GM18870 (cell line): ENCODE data around the gene QRFPR.
"Not testable (repeated sequence)": the region's sequence is repeated elsewhere in the genome, so short reads cannot be mapped to it uniquely, and the experiment has no call there.

ENCODE experiments used
- ATAC-seq: cut with Tn5 transposase; IDR thresholded peaks from one replicate; pipeline ENCODE4 v1.9.1; 2021; ENCODE audit warnings: moderate library complexity; ENCODE audit not compliant: unreplicated experiment

The QRFPR gene

DNA sequence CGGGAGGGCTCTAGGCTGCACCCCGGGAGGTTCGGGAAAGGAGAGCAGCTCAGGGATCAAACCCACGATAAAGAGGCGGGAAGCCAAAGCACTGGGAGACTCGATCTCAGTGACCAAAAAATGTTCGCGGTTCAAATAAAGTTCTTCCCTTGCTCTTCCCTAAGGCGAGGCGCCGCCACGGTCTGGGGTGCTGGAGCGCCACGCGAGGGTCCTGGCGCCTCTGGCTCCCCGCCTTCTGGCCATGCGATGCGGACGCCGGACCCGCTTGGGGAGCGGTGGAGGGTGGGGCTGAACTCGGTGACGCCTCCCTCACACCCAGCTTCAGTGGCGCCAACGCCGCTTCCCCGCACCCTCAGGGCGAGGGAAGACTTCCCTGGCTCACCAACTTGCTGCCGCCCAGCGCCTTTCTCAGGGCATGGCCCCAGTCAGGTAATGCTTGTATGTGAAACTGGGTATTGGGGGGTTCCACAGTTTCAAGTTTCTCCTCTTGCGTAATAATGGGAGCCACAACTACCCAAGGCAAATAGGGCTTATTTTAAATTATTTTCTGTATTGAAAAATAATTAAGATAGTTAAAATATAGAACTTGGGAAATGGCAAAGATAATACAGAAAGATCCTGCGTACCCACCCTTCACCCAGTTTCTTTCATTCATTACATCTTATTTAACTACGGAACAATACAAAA, at the start of gene QRFPR:
TSS of gene QRFPR (minus strand) at position 243 of the 687 bp plus-strand sequence. CDS start 371 bp downstream, outside the sequence.
- ATAC-seq = no peak

DNA sequence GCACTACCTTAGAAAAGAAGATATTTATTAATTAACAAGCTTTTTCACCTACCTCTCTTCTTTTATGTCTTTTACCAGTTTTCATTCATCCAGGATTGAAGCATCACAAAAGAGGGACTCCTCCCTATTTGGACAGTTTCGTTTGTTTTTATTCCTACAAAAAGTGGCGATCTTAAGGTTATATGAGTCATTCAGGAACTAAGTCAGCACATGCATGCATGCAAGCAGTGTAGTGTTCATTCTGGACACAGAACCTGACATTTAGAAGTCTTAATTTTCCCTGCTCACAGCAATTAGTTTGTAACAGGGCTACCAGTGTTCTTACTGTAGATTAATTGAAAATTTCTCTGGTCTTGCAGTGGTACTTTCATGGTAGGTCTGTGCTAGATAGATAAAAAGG, 47.9 kb upstream of the QRFPR start:
- ATAC-seq = no peak

DNA sequence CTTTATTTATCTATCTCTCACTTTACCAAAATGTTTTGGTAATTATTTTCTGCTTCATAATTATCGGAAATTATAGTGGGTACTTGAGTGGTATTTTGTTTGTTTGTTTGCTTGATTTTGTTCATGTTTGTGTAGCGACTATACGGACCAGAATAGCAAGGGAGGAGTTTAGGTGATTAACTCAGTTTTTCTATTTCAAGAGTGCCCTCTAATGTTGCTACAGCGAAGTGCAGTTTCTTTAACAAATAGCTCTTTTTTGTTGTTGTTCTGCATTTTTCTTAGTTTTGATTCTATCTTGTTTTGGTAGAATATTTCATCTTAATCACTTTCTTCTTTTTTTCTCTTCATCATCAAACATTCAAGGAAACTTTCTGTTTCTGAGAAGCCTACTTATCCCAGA, 40.8 kb upstream of the QRFPR start:
- no peak for ATAC-seq

DNA sequence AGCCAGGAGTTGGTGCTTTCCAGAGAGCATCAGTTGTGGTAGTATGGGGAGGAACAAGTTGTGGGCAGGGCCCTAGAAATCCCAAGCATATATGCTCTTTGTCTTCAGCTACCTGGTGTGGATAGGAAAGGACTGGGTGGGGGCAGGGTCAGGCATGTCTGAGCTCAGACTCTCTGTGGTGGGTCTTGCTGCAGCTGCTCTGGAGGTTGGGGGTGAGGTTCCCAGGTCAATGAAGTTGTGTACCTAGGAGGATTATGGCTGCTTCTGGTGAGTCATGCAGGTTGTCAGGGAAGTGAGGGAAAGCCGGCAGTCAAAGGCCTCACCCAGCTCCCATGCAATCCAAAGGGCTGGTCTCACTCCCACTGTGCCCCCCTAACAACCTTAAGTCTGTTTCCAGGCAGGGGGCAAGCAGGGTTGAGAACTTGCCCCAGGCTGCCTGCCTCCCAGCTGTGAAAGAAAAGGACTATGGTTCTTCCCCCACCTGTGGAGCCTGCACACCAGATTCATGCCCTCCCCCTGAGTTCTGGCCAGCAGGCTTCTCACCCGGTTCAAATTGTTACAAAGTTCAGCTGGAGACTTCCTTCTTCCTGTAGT, 30.4 kb upstream of the QRFPR start:
- ATAC-seq = no peak

DNA sequence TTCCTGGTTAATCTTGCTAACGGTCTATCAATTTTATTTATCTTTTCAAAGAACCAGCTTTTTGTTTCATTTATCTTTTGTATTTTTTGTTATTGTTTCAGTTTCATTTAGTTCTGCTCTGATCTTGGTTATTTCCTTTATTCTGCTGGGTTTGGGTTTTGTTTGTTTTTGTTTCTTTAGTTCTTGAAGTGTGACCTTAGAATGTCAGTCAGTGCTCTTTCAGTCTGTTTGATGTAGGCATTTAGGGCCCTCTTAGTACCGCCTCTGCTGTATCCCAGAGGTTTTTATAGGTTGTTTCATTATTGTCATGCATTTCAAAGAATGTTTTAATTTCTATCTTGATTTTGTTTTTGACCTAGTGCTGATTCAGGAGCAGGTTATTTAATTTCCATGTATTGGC, 27.7 kb upstream of the QRFPR start:
- ATAC-seq = not testable (repeated sequence)

DNA sequence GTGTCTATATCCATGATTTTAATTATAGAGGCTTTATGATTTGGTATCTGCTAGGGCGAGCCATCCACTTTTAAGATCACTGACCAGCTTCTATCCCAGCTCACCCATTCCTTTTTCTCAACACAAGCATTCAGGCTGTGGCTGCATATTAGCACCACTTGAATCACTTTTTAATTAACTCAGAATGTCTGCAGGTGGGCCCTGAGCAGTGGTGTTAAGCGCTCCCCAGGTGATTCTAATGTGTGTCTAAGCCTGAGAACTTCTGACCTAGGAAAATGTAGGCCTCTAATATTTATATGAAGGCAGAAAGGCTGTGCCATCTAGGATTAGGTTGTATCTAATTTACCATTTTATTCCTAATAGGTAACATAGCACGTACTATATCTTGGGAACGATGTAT, 19.8 kb upstream of the QRFPR start:
- no peak for ATAC-seq

DNA sequence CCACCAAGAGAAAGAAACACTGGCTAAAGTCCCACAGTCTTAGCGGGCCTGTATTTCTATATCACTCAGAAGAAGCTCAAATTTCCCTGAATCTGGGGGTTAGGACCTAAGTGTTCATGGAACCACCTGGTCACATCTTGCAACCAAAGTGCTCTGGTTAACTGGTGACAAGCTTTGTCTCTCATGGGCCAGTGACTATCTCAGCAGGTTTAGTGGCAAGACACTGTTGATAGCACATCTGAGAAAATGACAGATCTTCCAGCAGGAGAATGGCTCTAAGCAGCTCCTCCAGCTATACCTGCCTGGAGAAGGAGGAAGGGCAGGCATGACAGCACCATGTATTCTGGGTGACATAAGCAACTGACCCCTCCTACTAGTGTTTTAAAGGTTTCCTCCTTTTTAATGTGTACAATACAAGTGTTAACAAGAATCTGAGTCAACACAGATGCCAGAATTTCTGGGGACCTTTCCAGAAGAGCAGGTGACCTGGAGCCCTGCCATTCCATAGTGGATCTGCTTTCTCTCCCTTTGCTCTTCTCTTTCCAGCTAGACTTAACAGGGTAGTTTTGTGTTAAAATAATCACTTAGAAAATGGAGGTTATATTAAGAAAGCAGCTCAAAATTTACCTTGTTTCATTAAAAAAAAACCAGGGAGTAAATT, 17.3 kb upstream of the QRFPR start:
- no peak for ATAC-seq

DNA sequence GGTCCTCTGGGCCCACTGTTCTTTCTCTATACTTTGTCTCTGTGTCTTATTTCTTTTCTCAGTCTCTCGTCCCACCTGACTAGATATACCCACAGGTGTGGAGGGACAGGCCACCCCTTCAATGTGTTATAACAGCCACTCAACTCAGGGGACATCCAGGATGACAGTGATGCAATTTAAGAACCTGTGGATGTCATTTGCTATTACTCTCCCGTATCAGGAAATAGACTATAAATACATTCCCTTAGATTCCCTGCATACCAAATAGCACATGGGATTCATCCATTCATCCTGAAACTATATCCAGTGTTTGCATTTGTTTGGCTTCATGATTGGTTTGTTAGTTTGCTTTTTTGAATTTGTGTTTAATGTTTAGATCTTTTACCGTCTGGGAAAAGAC, 16.6 kb upstream of the QRFPR start:
- no peak for ATAC-seq

DNA sequence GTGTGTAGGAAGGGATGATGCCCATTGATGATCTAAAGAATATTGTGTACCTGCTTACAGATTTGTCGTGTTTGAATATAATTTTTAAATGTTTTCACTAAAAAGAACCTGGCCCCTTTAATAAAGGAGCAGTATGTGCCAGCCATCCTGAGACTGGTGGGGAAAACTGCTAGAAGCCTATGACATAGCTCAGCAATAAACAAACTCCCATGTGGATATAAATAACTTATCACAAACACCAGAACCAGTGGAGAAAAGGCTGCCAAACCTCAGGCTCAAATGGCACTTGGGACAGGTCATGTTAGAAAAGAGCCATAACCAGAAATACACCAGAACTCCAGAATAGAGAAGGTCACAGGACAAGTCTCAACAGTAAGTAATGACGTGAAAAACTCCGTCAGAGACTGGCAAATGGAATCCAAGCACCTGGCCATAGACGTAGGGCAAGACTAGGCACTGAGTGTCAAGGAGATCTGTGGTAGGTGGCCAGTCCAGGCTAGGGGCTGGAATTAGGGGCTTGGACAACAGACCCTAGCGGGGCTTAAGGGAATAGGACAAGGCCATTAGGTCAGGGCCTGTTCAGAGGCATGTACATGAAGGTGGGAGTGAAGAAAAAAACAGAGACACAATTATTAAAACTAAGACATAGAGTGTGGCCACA, 11.7 kb upstream of the QRFPR start:
- ATAC-seq = no peak

DNA sequence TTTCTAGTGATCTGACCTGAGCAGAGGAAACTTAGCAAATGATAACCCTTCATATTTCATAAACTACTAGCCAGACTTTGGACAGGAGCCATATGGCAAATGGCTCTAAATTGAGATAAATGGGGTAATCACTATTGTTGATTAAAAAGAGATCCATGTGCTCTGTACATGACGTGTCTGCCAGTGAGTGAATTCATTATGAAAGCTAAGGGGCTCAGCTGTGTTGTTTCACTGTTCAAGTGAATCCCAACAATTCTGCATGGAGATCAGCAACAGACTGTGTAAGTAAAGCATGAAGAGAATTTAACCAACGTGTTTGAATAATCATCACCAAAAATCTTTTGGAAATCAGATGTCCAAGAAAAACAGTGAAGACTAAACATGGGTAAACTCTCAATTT, 9.5 kb upstream of the QRFPR start:
- no peak for ATAC-seq

DNA sequence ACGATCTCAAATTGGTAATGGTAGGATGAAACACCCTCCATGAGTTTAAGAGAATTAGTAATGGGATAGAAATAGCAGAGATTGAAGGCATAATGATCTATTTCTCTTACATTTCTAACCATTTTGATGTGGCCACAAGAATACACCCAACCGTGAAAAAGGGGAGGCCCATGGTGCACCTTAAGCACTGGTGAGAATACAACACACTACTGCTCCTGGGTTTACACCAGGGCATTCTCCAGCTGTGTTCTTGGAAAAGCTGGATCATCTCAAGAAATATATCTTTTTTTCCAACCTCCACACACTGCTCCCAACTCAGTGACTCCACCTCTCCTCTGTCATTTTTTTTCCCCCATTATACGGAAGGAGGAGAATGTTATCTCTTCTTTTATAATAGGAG, 1.5 kb downstream of the QRFPR start:
- no peak for ATAC-seq

DNA sequence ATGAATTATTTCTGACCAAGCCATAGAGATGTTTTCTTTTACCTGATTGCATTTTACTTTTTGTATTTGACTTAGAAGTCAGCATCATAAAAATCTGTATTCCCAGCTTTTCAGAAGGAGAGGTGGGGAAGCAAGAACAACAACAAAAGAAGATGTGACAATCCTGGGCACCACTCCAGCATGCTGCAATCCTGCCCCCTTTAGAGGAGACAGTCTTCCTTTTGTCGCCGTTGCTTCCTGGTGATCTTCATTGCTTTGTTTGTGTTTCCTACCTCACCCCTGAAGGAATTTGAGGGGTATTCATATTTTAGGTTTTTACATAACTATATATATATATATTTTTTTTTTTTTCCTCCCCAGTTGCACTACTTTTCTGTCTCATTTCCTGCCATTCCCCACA, 3.7 kb downstream of the QRFPR start:
- ATAC-seq = no peak

DNA sequence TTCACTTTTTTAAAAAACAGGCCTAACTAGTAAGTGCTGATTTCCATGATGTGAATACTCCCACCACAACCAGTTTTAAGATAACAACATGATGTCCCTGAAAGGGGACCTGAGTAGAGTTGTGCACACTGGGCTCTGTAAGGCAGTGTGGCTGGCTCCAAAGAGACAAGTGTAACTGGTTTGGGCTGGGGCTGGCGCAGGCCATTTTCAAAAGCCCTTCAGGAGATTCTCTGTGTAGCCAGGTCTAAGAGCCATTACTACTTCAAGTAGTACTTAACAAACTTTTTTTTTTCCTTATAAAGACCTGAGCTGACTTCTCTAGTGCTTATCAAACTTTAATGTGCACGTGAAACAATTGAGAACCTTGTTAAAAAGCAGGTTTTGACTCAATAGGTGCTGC, 4.3 kb downstream of the QRFPR start:
- no peak for ATAC-seq

DNA sequence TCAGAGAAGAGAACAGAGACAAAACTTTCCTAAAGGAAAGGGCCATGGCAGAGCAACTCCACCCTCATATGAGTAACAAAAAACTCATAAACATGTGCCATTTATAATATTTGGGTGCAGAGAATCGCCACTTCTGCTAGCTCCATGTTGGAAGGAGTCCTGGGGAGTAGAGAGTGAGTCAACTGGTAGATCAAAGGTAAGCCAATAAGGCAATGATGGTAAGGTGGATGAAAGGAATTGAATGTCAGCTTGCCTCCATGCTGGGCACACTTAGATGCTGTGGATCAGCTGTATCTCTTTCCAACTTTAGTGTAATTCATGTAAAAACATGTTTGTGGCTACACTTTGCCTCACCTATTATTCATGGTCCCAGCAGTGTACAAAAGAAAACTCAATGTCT, 4.7 kb downstream of the QRFPR start:
- no peak for ATAC-seq

DNA sequence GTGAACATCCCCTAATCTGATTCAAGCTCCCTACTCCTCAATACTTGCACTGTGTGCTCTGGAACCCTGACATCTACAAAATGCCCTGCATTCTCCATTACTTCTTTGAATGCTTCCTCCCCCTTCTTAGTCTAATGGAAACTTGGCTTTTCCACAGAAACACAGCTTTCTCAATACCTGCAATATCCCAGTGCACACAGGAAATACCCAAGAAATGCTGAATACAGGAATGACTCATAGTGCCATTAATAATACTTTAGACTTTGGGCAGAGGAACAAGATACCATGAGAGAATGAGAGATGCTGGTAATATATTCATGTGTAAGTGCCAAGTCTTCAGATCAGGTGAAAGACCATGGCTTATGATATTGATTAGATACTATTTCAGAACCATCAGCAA, 5.6 kb downstream of the QRFPR start:
- no peak for ATAC-seq

DNA sequence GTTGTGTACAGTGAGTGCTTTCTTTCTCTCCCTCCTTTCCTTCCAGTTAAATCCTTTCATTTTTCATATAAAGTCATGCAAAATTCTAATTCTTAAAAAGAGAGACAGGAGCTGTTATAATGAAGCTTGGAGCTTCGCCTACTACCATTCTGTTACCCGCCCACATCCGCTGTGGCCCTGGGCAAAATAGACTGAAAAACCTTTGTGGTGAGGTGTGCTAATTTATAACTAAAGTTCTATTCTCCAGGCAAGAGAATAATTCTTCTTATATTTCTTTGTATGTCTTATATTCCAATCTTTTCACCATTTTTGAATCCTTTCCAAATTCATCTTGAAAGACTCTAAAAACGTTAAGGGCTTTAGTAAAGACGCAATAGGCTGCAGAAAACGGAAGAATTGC, 7.0 kb downstream of the QRFPR start:
- ATAC-seq = no peak

DNA sequence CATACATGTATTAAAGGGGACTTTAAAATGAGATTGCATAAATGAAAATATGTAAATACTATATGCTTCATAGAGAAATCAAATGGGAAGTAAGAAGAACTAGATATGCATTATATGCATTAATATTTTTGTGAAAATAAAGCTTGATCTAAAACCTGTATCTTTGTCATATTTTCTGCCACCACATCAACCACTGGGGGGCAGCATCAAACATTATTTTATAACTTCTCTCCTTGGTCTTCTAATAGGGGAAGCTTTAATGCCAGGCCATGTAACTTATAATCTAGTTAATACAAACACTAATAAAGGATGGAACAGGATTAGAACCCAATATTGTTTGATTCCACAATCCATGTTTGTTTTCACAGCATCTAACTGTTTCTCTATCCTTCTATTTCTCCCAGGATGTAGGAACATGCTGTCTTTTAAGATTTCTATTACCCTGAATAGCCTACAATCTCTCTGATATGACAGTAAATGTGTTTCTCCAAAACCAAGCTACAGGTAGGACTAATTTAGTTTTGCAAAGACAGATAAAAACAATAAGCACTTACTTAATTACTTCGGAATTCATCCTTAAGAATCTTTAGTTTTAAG, 10.0 kb downstream of the QRFPR start:
- peak; percentile 49 for ATAC-seq

DNA sequence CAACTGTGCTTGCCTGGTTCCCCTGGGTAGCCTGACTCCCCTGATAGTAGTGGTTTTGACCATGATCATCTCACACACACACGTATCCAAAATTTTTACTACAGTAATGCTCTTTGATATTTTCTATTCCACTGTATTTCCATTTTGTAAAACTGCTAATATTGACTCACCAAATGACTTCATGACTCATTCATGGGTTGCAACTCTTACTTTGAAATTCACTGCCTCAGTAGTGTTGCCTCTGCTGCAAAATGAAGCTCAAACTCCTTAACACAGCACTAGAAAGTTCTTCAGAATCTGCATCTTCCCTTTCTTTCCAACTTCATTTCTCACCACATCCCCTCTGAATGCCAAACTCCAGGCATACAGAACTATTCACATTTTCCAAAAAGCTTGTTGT, 20.3 kb downstream of the QRFPR start:
- no peak for ATAC-seq

DNA sequence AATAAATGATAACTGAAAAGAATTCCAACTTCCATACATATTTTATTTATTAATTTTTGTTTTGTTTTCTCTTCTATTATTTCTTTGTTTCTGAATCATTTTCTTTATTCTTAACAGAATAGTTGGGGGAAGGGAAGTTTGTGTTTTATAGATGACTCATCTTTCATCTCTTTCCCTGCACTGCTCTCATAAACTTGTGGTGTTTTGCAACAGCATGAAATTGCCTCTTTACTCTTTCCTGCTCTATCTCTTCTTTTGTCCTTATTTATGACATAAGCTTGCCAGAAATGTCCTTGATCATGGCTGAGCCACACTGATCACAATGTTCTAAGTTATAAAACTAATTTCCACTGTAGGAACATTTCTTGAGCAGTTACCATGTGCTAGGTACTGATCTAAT, 22.3 kb downstream of the QRFPR start:
- ATAC-seq = no peak

DNA sequence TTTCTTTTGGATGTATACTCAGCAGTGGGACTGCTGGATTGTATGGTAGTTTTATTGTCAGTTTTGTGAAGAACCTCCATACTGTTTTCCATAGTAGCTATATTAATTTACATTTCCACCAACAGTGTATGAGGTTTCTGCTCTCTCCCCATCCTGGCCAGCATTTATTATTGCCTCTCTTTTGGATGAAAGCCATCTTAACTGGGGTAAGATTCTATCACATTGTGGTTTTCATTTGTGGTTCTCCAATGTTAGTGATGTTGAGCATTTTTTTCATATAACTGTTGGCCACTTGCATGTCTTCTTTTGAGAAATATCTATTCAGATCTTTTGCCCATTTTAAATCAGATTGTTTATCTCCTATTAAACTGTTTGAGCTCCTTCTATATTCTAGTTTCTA, 27.6 kb downstream of the QRFPR start:
- ATAC-seq = no peak

DNA sequence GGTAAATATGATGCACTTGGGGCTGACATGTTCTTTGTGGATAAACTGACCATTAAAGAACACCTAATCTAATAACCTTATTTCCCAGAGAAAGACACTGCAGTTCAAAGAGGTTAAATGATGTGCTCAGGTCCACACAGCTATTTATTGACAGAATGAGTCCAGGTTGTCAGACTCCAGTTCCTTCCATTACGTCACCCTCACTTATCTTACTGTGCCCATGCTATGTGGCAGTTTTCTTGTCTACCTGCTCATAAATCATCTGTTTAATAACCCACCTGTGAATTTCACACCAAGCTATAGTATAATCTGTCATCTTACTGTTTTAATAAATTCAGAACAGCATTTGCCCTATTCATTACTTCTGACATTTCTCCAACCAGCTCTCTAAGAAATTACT, 36.7 kb downstream of the QRFPR start:
- no peak for ATAC-seq

DNA sequence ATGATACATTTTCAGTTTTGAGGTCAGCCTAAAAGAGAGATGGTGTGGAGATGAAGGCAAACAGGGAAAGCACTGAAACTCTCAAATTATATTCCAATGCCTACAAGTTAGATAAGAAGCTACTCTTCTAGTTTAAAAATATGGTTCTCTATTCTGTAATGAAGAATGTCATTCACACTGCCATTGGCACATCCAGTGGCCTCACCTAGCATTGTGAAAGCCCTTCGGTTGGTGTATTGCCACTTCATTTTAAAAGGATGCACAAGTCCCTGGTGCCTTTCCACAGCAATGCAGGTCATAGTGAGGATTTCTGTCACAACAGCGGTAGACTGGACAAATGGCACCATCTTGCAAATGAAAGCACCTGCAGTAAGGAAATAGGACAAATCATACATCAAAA, 40.6 kb downstream of the QRFPR start:
- ATAC-seq = no peak
